ENCODE measurements around the gene GNA12. TPM values are rescaled to one million over a fixed set of nuclear protein-coding genes. Genes with fewer than 3 reads are reported as not detected.
"Not testable (repeated sequence)": the region's sequence is repeated elsewhere in the genome, so short reads cannot be mapped to it uniquely, and the experiment has no call there.

The GNA12 gene
- total RNA-seq, 1 donor from 2014 or later, result 48.5 TPM

DNA sequence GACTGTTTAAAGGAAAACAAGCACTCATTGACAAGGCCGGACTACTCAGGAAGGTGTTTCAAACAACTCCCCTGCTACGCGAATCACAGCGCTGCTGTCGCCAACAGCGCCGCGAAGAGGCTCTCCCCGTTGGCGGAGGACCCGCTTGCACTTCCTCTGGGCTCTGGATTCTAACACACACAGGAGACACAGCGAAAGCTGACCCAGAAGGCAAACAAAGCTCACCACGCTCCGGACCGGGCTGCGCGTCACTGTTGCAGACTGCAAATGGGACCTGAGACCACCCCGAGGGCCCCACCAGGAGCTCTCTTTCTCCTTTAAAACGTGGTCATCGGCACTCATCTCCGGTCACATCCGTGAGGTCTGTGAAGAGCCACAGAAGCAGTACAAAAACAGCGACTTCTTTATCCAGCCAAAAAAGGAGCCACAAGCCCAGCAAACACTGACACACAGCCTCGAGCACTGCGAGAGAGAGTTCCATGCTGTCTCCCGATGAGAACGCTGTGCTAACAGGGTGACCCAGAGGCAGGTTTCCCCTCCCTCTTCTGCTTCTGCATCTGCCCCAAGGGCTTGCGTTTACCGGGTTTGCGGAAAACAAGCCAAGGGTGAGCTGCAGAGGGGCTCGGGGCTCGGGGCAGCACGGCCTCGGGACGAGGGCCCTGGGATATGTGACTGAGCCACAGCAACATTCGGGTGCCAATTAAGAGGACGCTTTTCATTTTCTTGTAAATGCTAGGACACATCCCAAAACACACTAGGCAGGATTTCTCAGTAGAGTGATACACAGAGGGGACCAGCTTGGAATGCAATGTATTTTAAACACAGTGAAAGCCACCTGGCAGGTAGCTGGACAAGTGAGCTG is 114.8 kb downstream of the GNA12 start:
- peak; percentile 38 for DNase-seq (ENCODE audit: low spot score)

DNA sequence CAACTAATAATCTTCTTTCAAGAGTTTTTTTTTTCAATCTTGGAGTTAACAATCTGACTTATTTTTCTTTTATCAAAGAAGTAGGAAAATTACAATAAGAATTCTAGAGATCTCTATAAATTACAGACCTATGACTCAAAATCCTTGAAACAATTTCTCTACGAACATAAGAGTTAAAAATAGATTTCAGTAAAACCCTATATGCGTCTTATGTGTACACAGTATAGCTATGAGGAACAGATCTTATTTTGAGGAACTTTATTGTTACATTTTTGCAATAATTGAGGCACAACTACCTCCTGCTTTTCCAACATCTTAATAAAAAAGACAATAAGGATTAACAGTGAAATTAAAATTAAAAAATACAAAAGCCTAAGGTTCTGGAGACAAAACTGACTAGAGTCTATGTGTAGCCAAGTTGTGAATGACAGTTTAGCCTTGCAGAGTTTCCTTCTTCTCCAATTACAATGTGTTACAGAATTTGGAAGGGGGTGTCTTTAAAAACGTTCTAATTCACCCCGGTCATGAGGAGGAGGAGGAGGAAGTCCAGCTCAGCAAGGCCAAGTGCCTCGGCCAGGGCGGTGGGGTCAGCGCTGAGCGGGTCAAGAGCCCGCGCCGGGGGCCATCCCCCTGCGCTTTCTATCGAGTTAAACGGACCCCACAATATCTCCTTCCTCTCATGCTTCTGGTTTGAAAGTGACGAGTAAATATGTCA is 115.6 kb downstream of the GNA12 start:
- no peak for DNase-seq (ENCODE audit: low spot score)

DNA sequence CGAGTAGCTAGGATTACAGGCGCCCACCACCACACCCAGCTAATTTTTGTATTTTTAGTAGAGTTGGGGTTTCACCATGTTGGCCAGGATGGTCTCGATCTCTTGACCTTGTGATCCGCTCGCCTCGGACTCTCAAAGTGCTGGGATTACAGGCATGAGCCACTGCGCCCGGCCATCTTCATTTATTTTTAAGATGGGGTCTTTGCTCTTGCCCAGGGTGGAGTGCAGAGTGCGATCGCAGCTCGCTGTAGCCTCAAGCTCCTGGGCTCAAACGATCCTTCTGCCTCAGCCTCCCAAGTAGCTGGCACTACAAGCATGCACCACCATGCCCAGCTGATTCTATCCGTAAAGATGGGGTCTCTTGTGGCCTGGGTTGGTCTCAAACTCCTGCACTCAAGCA is 116.9 kb downstream of the GNA12 start:
- DNase-seq (ENCODE audit: low spot score), result not testable (repeated sequence)

DNA sequence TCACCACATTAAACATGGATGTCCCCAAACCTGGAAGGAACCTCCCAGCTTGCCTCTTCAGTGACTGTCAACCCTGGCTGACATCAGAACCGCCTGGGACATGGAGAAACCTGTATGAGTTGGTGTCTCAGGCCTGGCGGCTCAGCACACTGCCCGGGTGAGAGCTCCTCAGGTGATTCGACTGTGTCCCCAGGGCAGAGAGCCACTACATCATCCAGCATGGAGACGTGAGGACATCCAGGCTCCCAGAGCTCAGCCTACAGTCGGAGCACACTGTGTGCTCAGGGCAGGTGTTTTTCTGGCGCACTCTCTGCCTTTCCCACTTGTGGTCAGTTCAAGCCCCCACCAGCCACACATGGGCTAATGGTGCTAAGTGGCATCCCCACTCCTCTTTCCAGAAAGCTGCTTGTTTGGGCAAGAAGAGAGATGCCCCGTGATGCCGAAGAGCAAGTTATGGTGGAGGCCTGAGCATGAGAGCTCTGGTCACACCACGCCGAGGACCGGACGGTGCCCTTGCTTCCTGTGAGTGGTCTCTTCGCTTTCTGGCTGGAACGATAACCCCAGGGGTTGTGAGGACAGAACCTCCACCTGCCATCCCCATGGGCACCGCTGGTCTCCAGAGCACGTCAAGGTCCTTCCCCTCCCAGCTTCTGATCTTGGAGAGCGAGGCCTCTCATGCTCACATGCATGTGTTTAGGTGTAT is 117.6 kb downstream of the GNA12 start:
- no peak for DNase-seq (ENCODE audit: low spot score)

DNA sequence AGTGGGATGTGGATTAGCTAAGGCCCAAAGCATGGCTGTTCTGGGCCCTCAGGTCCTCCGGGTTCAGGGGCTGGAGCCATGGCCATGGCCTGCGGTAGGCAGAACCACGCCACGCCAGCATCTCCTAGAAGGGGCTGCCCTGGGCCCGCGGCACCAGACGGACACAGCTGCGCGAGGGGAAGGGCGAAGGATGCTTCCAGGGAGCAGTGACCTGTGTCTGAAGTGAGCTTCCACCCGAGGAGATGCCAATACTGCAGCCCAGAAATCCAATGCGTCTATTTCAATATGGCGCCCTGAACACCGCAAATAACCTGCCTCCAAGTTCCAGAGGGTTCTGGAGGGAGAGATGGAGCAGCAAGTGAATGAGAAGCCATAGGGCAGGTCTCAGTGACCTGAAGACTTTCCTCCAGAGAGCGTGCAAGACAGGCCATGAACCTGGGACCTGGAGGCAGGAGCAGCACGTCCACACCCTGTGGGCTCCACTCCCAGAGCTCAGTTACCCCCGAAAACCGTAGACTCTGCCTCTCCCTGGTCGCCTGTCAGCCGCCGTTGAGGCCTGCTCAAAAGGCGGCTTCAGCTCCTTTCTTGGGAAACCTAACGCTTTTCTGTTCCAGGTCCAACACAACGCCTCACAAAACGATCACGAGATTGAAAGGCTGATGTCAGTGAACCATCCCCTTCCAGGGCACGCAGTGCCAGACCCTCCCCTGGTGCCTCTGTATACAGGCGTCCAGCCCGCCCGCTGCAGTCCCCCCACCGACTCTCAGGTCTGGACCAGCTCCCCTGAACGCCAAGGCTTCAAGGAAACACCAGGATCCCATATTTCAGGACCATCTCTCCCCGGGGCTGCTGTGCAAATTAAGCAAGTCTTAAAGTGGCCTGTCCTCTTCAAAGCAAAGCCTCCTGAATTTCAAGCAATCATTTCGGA is 118.7 kb downstream of the GNA12 start:
- no peak for DNase-seq (ENCODE audit: low spot score)

DNA sequence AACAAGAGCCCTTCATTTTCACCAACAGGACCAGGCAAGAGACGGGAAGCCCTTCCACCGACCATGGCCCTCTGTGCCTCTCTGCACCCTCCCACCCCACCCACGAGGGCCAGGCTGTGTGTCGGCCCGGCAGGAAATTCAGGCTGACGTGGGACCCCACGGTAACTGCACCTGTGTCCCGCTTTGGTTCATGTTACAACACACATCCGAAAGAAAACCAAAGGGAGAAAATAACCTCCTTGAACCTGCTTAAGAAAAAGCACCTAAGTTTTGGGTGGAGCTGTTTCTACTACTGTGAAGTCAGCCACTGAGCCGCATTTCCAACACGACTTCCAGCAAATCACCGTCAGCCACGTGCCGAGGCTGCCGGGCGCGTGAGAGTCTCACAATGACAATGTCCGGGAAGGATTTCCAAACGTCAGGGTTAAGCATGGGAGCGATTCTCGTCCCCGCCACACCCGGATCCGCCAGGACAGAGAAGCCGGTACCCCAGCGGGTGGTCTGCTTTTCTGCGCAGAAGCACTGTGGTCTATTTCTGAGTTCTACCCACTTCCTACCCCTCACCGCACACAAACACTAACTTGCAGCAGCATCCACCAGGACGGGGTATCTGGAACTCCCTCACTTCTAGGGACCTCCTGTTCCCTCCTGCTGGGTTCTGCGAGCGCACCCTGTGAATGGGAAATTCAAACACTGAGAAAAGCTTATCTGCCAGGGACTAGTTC is 119.5 kb downstream of the GNA12 start:
- no peak for DNase-seq (ENCODE audit: low spot score)

DNA sequence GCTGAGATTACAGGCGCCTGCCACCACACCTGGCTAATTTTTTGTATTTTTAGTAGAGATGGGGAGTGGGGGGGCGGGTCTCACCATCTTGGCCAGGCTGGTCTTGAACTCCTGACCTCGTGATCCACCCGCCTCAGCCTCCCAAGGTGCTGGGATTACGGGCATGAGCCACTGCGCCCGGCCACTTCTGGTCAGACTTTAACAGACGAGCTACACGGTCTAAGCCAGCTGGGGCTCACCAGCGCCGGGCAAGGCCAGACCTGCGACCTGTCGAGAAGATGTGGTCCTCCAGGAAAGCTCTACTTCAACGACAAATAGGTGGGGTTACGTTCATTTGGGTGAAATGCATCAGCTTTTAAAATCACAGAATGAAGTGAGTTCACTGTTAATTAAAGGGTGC is 120.1 kb downstream of the GNA12 start:
- not testable (repeated sequence) for DNase-seq (ENCODE audit: low spot score)

DNA sequence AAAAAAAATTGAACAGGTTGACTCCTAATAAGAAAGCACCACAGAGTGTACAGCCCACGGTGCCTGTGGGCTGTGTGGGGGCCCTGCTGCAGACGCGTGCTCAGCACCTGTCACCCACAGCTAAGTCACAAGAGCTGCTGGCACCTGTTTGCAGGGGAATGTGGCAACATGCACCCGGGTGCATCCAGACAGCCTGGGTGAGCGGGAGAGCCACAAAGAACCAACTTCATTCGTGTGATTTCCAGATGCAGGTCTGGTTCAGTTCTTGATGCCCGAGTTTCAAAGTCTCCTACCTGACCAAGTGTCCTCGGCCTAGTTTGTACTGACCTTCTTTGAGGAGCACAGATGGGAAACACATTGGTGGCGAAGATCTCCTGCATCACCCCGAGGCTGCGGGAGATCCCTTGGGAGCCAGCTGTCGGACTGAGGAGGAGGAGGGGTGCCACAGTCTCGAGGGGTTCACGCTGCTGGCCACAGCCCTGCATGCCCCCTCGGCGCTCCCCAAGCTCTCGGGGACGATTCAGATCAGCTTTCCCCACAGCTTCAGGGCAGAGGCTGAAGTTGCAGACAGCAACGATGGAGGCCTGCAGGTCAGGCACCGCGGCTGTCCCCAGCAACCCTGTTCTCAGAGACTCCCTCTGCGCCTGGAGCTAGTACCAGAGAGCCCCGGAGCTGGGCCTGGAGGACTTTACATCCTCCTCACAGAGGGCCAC is 120.8 kb downstream of the GNA12 start:
- DNase-seq (ENCODE audit: low spot score), result no peak

DNA sequence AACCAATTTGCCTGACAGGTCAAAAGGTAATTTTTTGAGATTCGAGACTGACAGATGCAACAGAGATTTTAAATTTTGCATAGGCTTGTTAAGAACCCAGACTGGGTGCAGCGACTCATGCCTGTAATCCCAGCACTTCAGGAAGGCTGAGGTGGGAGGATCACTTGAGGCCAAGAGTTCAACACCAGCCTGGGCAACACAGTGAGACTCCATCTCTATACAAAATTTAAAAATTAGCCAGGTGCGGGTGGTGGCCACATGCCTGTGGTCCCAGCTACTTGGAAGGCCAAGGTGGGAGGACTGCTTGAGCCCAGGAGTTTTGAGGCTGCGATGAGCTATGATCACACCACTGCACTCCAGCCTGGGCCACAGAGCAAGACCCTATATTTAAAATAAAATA is 121.5 kb downstream of the GNA12 start:
- DNase-seq (ENCODE audit: low spot score), result no peak

DNA sequence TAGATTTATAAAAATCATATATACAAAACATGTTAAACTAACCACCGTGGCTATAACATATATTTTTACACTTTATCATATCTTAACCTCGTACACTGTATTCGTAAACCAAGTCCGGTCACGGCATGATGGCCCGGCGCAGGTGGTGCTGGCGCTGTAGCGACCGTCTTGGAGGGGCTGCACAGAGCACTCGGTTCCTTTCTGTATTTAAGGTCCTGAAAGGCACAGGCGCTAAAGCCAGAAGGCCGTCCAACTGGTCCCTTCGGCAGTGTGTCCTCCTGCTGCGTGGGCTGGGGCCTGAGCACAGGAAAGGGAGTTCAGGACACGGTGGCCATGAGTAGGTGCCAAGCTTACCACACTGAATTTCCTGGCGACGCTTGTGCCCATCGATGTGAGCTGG is 122.3 kb downstream of the GNA12 start:
- no peak for DNase-seq (ENCODE audit: low spot score)

DNA sequence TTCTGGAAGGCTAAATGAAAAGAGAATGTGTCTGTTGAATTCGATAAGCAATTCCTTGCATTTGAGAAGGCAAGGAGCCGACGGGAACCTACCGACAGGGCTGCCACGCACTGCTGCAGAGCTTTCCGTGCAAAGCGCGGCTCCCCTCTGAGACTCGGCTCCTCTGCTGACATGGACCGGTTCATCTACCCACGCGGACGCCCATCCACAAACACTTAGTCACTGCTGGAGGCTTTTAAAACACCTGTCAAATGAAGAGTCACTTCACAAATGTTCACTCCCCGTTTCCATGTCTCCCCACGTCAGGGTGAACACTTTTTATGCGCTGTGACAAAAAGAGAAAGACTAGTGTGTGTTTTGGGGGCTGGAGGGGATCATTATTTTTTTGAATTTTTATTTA is 124.1 kb downstream of the GNA12 start:
- no peak for DNase-seq (ENCODE audit: low spot score)

DNA sequence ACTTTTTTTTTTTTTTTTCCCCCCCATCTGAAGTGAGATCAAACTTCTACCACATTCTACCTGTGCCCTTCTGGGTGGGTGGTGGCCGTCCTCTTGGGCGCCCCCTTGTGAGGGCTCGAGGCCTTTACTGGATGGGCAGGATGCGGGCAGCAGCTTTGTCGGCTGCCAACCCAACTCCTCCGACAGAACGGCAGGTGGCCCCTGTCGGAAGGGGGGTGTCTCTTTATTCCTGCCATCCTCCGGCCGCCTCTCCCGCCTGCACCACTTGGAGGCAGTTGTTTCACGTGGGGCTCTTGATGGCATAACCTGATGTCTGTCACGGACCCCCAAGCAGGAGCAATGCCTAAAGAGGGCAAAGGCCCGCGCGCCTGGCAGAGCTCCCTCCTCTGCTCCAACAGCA is 125.1 kb downstream of the GNA12 start:
- no peak for DNase-seq (ENCODE audit: low spot score)

DNA sequence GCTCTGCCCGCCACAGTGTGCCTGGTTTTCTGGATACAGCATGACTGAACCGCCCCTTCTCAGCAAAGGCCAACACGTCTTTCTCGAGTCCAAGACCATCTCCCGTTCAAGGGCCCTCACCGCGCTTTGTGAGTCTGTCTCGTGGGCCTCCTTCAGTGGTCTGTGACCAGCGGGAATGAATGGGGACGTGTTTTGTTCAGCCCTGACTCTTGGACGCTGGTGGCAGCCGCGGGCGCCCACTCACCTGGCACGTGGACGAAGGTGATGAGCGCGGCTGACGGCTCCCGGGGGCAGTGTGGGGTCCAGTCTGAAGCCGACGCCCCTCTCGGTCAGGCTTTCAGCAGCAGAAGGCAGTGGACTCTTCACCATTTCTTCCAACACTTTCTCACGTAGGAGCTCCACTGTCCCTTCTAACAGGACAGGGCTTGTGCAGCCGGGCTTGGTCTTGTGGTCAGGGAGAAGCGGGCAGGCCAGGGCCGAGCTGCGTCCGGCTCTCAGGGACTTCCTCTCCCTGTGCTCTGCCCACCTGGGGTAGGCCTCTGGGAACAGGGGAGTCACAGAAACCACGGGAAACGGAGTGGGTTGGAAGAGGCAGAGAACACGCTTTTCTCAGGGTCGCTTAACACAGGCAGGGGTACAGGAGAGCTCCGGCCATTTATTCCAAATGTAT is 125.7 kb downstream of the GNA12 start:
- DNase-seq (ENCODE audit: low spot score), result no peak

DNA sequence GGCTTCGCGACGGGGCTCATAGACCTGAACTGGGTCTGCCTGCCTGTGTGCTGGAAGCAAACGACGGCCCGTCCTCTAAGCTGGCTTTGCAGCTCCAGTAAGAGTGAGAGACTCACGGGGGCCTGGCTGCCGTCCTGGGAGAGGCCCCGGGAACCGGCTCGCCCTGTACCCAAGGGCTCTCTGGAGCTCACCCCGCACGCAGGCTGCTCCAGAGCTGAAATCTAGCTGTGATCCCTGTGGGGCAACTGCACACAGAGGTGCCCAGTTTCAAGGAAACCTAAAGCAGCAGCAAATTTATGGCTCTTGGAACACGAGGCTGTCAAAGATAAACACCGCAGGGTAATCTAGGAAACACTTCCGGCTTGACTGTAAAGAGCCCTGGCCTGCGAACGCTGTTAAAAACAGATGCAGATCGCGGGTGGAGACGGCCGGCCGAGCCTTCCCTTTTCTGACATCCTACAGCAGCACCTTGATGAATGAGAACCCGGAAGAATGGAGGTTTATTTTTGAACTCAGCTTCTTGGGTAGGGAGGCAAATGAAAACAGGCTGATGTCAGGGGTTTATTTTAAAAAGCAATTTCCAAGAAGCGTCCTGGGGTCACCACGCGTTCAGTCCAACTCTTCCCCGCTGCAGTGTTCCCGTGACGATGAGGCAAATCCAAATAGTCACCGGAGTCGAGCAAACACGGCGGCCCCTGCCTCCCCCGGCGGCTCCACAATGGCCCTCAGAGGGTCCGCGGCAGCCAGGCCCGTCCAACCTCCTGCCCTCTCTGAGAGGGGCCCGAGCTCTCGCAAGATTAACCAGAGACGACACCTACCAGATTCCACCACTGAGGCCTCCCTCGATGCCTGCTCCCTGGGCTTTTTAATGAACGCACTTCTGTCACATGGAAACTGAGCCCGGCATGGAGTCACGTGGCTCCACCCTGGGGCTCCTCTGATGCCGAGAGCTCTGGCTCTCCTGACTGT is 126.5 kb downstream of the GNA12 start:
- DNase-seq (ENCODE audit: low spot score), result no peak

DNA sequence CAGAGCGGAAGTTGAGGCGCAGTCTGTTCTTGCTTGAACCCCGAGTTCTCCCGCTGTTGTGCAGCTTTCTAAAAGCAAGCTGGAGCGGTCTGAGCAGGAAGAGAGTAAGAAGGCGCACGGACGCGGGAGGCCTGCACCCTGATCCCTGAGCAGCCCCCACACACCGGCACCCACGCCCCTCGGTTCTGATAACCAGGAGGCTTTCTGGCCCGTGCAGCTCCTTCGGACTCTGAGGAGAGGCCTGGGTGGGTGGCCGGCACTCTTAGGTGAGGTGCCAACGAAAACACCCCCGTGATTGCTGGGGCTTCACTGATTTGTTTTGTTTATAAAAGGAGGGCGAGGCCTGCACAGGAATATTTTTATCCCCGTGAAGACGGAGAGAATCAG is 127.2 kb downstream of the GNA12 start:
- no peak for DNase-seq (ENCODE audit: low spot score)

DNA sequence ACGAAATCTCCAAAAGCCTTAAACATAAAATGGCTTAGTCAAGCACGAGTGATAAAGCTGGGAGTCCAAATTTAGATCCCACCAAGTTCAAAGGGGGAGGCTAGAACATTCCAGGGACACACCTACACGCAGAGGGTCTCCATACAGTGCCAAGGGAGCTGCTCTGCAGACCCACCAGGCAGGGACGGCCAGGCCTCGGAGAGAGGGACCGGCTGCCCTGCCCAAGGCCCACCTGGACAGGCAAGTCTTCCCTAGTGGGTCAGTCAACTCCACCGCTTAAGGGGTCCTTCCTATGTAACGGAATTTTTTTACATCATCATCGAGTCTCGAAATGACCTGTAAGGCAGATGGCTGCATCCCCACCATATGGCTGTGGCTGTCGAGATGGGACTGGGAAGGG is 127.6 kb downstream of the GNA12 start:
- no peak for DNase-seq (ENCODE audit: low spot score)

DNA sequence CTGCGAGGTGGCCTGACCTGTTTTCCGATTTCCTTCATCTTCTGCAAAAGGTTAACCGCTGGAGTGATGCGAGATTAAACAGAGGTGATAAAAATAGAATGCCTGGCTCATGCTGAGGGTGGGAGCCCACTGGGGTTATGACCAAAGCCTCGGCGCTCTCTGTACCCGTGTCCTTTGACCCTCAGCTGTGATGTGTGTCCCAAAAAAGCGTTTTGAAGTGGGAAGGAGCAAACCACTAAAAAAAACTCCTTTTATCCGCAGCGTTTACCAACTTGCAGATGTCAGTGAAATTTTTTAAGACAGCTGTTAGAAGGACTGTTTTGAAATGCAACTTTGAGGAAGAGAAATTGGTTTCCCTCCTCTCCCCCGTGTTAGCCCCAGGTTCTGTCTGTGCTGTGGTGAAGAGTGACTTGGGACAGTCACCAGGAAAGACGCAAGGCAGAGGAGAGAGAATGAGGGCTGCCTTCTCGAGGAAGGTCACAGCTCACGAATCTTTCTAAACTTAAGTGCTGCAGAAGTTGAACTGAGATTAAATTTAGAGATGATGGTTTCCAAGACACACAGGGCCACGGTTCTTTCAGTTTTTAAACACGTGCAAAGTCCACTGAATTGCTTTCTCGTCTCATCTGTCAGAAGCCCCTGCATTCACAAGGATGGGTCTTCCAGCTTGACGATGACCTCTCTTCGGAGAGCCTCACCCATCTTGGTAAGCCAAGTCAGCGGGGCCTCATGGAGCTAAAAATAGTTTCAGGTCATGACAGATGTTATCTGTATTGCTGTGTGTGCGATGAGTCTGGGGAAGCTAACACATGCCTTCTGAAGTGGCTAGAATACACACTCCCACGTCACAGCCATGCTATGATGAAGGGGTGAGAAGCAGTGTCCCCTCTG is 128.5 kb downstream of the GNA12 start:
- no peak for DNase-seq (ENCODE audit: low spot score)
